Spinal cord (tissue), 10 donors: ENCODE measurements around the gene TSPAN15. TPM values are rescaled to one million over a fixed set of nuclear protein-coding genes. Genes with fewer than 3 reads are reported as not detected.

Source experiments
- DNase-seq, 6 donors: peaks; one replicate each; pipeline versions ENCODE4 v3.0.0 to v3.0.0-alpha.2; 2013 to 2015; ENCODE audit warnings: low spot score in 6 of 6, low read depth in 4 of 6
- H3K27ac ChIP-seq: one replicate; pipeline ENCODE4 v1.5.1; 2013; ENCODE audit warnings: low read depth, low read length, control low read depth
- H3K27me3 ChIP-seq: one replicate; pipeline ENCODE4 v1.6.1; 2013; ENCODE audit warnings: low read length; ENCODE audit not compliant: control insufficient read depth, insufficient read depth
- H3K36me3 ChIP-seq: one replicate; pipeline ENCODE4 v1.6.1; 2013; ENCODE audit warnings: low read length; ENCODE audit not compliant: control insufficient read depth, insufficient read depth
- H3K4me1 ChIP-seq: one replicate; pipeline ENCODE4 v1.6.1; 2013; ENCODE audit warnings: low read length; ENCODE audit not compliant: control insufficient read depth, insufficient read depth
- H3K4me3 ChIP-seq: one replicate; pipeline ENCODE4 v1.5.1; 2013; ENCODE audit warnings: low read depth, low read length, control low read depth
- H3K9me3 ChIP-seq: one replicate; pipeline ENCODE4 v1.6.1; 2013; ENCODE audit warnings: low read length; ENCODE audit not compliant: control insufficient read depth, insufficient read depth
- WGBS: methylation state at CpG from one replicate; pipeline ENCODE4 v1.1.5; 2013; ENCODE audit warnings: missing lambda C conversion rate; ENCODE audit not compliant: insufficient coverage; 5-methylcytosine and 5-hydroxymethylcytosine counted together
- polyA plus RNA-seq, 2 donors: library from polyadenylated mRNA; unstranded; fragments of 120-200 nt; gene quantifications; one replicate each; pipeline ENCODE4 v1.2.1, GENCODE V29; 2013; ENCODE audit not compliant: insufficient read length in 2 of 2
- total RNA-seq, 2 donors: library from RNA; depleted of rRNA in 1 of 2; stranded (reverse); fragments of 120-200 nt in 1 of 2; fragments of >200 nt in 1 of 2; gene quantifications; one replicate each; pipeline versions ENCODE4 v1.2.3 to v1.2.4, GENCODE V29; 2013 to 2014
- donor health status: healthy.

The TSPAN15 gene
- total and polyA plus RNA-seq, 4 donors: 23.0 to 42.7 (median 26.5) TPM

DNA sequence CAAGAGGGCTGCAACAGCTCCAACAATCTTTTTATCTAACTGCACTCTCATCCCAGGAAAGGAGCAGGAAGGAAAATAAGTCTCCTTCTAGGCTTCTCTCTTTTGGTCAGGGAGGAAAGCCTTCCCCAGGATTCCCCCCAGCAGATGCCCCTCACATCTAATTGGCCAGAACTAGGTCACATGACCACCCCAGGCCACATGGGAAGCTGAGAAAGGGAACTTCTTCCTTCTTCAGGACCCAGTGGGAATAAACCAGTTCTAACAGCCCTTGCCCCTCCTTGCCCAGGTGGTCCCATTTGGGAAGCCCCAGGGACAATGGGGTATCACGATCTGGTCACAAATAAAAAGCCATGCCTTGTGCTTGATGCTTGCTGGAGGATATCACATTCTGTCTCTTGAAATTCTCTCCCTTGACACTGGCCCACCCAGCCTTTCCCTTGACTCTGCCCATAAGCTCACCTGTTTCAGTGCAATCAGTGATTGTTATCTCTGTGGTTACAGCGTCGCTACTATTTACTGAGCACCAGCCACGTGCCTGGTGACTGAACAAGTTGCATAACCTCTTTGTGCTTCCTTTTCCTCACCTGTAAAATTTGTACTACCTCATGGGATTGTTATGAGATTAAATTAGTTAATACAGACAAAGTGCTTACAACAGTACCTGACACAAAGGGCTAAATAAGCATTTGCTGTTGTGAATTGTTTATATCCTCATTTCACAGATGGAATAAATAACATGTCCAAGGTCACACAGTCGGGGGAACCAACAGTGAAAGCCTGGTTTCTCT, 25.6 kb upstream of the TSPAN15 start:
- no peak overlapping the region for H3K27ac ChIP-seq

DNA sequence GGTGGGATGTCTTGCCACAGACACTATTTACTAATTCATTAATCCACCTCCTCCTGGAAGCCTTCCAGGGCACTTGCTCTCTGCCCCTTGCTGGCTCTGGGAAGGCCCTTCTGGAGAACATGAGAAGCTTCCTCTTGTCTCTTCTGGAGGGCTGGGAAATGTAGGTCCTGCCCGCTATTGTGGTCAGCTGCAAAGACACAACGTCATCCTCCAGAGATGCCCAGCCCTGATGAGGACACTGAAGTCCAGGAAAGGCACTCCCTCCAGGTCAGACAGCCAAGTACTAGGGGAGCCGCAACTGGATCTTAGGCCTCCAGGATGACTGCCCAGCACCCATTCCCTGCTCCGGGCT, 24.9 kb upstream of the TSPAN15 start:
- Histone ChIP-seq H3K9me3 (no peaks in the 10 kb centered on the region), H3K36me3 (no peaks in the 10 kb centered on the region), H3K4me3 (no peak overlapping the region), H3K4me1 (no peaks in the 10 kb centered on the region), H3K27ac (no peak overlapping the region), H3K27me3 (no peaks in the 10 kb centered on the region)
- DNase-seq: no peak
- 94% methylated on average over 4 of the region's 4 CpGs for WGBS

More for the DNA sequence above, 25.6 kb upstream of the TSPAN15 start:
- Histone ChIP-seq H3K4me1 (no peaks in the 10 kb centered on the region), H3K9me3 (no peaks in the 10 kb centered on the region), H3K27me3 (no peaks in the 10 kb centered on the region), H3K4me3 (no peak overlapping the region), H3K36me3 (no peaks in the 10 kb centered on the region)
- DNase-seq: no peak
- WGBS: 92% methylated on average over 2 of the region's 5 CpGs

DNA sequence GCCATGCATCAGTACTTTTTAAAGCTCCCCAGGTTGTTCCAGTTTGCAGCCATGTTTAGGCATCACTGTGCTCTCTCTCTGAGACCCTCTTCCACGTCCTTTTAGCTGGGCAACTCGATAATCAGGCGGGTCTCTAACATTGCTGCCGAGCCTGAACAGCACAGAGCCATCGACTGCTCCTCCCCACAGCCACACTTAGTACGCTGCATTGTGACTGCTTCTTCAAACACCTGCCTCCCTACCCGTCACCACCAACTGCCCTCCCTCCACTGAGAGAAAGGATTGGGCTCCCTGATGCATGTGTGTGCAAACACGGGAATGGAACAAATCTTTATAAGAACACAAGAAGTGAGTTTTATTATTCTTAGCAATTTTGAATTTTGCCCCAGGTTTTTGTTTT, 23.1 kb upstream of the TSPAN15 start:
- Histone ChIP-seq H3K27me3 (no peaks in the 10 kb centered on the region), H3K4me1 (no peaks in the 10 kb centered on the region), H3K27ac (no peak overlapping the region), H3K9me3 (no peaks in the 10 kb centered on the region), H3K36me3 (no peaks in the 10 kb centered on the region), H3K4me3 (no peak overlapping the region)
- 51% methylated on average over 6 of the region's 8 CpGs for WGBS
- DNase-seq: no peak

DNA sequence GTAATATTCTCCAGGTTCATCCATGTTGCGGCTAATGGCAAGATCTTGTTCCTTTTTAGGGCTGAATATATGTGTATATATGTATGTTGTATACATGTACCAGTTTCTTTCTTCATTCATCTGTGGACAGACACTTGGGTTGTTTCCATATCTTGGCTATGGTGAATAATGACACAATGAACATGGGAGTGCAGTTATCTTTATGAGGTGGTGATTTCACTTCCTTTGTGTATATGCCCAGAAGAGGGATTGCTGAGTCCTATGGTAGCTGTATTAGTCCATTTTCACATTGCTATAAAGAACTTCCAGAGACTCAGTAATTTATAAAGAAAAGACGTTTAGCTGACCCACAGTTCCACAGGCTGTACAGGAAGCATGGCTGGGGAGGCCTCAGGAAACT, 17.1 kb upstream of the TSPAN15 start:
- Histone ChIP-seq H3K27ac (no peak overlapping the region), H3K9me3 (peaks cover 2% of the 10 kb centered on the region), H3K36me3 (no peaks in the 10 kb centered on the region), H3K27me3 (no peaks in the 10 kb centered on the region), H3K4me3 (no peak overlapping the region), H3K4me1 (peaks cover 3% of the 10 kb centered on the region)
- DNase-seq: no peak
- WGBS: no CpG with 5 or more reads among the region's 2 CpGs

DNA sequence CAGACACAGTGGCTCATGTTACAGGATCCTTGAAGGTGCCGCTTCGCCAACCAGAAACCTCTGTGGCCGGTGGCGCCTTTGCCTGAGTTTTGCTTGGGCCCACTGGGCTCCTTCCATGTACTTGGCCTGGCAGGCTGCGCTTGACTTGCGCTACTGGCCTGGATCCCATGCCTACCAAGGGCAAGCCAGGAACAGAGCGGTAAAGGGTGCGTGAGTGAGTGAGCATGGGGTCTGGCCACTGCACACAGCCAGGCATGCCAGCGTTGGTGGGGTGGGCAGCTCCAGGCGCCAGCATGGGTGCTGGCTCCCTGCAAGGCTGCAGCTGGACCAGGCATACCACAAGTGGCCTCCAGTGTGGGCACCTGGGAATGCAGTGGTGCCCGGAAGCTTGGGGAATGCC, 16.3 kb upstream of the TSPAN15 start:
- Histone ChIP-seq H3K4me1 (peaks cover 7% of the 10 kb centered on the region), H3K4me3 (no peak overlapping the region), H3K27me3 (no peaks in the 10 kb centered on the region), H3K27ac (no peak overlapping the region), H3K36me3 (no peaks in the 10 kb centered on the region), H3K9me3 (peaks cover 2% of the 10 kb centered on the region)
- WGBS: 98% methylated on average over 11 of the region's 11 CpGs
- DNase-seq: no peak

DNA sequence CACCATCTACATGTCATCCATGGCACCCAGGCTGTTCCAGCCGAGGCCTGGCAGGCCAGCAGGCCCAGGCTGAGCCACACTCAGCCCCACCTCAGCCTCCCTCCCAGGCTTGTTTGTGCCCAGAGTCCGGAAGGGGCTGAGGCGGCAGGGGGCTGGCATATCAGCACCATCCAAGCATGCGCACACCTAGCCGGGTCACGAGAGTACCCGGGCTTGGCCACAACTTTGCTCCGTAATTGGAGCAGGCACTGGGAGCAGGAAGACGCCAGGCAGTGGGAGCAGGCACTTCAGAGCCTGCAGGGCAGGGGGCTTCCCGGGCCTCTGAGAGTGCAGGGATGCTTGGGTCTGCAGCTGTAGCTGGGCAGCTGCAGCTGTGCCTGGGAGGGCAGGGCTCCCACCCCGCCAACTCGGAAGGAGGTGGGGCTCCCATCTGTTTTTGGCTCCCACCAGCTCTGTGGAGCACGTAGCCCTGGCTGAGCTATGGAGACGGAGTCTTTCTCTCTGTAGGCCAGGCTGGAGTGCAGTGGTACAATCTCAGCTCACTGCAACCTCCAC, 15.2 kb upstream of the TSPAN15 start:
- Histone ChIP-seq H3K4me1 (peaks cover 7% of the 10 kb centered on the region), H3K27ac (no peak overlapping the region)
- DNase-seq: no peak

DNA sequence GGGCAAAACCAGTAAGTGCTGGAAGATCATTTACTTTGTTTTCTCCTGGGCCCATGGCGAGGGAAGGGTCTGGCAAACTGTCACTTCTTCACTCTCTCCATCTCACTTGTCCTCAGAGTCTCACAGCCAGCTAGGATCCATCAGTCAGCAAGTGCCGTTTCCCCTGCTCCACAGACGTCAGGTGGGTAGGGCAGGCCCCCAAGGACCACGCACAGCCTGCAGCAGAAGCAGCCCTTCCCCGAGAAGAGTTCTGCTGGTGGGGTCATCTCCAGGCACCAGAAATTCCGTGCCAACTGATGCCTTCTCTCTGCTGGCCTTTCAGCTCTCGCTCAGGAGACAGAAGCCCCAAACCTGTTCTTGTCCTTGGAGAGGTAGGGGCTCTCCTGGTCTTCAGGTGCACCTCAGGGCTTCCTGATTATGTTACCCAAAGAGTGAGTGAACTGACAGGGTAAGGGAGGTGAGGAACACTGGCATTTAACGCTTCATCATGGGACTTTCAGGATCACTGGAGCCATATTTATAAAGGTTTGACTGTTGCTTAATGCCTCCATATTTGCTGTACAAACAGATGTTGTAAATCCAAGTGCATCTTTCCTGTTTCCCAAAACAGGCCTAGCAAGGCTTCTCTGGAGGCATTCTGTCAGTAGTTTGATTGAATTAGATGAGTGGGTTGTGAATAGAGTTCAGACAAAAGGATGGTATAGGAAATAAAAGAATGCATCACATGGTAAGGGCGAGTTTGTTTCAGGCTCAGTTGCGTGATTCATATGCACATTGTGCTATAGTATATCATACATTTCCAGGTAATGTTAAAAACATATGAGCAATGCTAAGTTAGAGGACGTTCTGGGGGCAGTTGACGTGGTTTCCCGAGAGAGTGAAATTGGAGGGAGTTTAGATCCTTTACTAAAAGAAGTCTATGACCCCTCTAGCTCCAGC, 13.7 kb upstream of the TSPAN15 start:
- H3K36me3 ChIP-seq: no peaks in the 10 kb centered on the region
- peak in 1 of 6 donors; percentile 12 for DNase-seq
- WGBS: 89% methylated on average over 6 of the region's 13 CpGs
- peaks cover 2% of the 10 kb centered on the region for H3K9me3 ChIP-seq
- H3K4me3 ChIP-seq: no peak overlapping the region
- no peaks in the 10 kb centered on the region for H3K27me3 ChIP-seq
- H3K4me1 ChIP-seq: peaks cover 7% of the 10 kb centered on the region
- H3K27ac ChIP-seq: no peak overlapping the region

More for the DNA sequence above, 15.2 kb upstream of the TSPAN15 start:
- peaks cover 2% of the 10 kb centered on the region for H3K9me3 ChIP-seq
- no peak overlapping the region for H3K4me3 ChIP-seq
- no peaks in the 10 kb centered on the region for H3K36me3 ChIP-seq
- 79% methylated on average over 14 of the region's 14 CpGs for WGBS
- H3K27me3 ChIP-seq: no peaks in the 10 kb centered on the region

DNA sequence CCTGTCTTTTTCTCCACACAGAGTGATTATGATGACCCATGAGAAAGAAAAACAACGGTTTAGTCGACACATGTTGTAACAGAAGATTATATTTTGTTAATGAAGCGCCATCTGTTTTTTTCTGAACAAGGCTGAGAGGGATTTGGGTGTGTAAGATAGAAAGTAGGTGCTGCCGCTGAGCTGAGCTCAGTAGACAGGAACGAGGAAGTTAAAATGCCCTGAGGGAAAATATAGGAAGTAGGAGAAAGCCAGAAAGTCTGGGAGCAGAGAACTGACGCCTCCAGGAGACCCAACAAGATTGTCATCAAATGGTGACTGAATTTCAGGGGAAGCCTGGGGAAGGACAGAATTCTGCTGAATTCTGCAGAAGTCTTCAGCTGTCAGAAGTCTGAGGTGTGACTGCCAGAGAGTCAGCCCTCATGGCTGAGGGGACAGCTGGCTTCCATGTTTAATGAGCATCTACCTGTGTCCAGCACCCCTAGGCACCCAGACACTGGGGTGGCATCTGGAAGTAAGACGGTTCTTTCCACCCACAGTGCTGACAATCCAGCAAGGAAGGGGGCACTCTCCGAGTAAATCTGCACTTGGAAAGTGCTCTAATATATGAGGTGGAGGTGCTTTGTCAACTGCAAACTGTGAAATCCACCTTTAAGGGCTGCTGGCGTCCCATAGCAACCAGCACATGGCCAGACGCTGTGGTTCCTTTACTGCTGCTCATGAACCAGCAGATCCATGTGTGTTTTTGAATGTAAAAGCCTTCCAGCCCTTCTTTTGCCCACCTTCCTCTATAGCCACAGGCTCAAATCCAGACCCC, 12.5 kb upstream of the TSPAN15 start:
- peak in 2 of 6 donors; percentile 19 to 66 for DNase-seq
- no peaks in the 10 kb centered on the region for H3K27me3 ChIP-seq
- no peak overlapping the region for H3K27ac ChIP-seq
- WGBS: 48% methylated on average over 10 of the region's 10 CpGs
- H3K9me3 ChIP-seq: peaks cover 2% of the 10 kb centered on the region
- H3K4me3 ChIP-seq: no peak overlapping the region
- no peaks in the 10 kb centered on the region for H3K36me3 ChIP-seq
- peaks cover 7% of the 10 kb centered on the region for H3K4me1 ChIP-seq

DNA sequence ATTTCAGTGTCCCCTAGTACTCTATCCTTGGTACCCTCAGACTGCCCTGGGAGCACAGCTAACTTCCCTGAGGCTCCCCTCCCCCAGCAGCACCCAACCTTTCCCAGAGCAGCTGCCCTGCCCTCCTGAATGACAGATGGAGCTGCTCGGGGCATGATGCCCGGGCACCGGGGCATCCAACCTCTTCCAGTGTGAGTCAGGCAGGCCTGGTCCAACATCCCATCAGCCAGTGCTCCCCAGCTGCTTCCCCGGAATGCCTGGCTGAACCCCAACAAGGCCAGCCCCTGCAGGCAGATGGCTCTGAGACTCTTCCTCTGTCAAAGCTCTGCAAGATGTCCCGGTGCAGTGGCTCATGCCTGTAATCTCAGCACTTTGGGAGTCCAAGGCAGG, 11.9 kb upstream of the TSPAN15 start:
- H3K4me3 ChIP-seq: no peak overlapping the region
- H3K4me1 ChIP-seq: peaks cover 7% of the 10 kb centered on the region
- H3K27ac ChIP-seq: no peak overlapping the region
- peak in 2 of 6 donors; percentile 35 to 56 for DNase-seq
- peaks cover 2% of the 10 kb centered on the region for H3K9me3 ChIP-seq
- H3K27me3 ChIP-seq: no peaks in the 10 kb centered on the region
- 32% methylated on average over 5 of the region's 5 CpGs for WGBS
- H3K36me3 ChIP-seq: no peaks in the 10 kb centered on the region
